Right atrium auricular region (tissue), 2 donors: ENCODE data around the gene CIB4. TPM values are rescaled to one million over a fixed set of nuclear protein-coding genes. Genes with fewer than 3 reads are reported as not detected.

ENCODE experiments used
- DNase-seq: peaks from one replicate; pipeline ENCODE4 v3.0.0-alpha.2; 2019; ENCODE audit warnings: low spot score
- H3K27ac ChIP-seq, 2 donors: fragments of 200-600 bp; sonication (generic); 1 replicate in 1 of 2; 2 replicates in 1 of 2; pipeline ENCODE4 v1.5.1; 2016 to 2019
- H3K27me3 ChIP-seq, 2 donors: fragments of 200-600 bp; sonication (generic); one replicate each; pipeline versions ENCODE4 v1.5.1 to v1.6.0; 2017 to 2019
- H3K36me3 ChIP-seq: fragments of 200-600 bp; sonication (generic); one replicate; pipeline ENCODE4 v1.5.1; 2016
- H3K4me1 ChIP-seq, 2 donors: fragments of 200-600 bp; sonication (generic); one replicate each; pipeline versions ENCODE4 v1.5.1 to v1.6.0; 2017 to 2019
- H3K4me3 ChIP-seq, 2 donors: fragments of 200-600 bp; sonication (generic); 1 replicate in 1 of 2; 2 replicates in 1 of 2; pipeline ENCODE4 v1.5.1; 2017 to 2019; ENCODE audit warnings: mild to moderate bottlenecking in 1 of 2, moderate library complexity in 1 of 2
- H3K9me3 ChIP-seq, 2 donors: fragments of 200-600 bp; sonication (generic); one replicate each; pipeline ENCODE4 v1.5.1; 2019
- total RNA-seq, 2 donors: library from RNA; depleted of rRNA; stranded (reverse); fragments of >200 nt; gene quantifications; one replicate each; pipeline ENCODE4 v1.1.0, GENCODE V29; 2016
- TF ChIP-seq, protein P1 (sequence below), 2 donors: fragments of 200-600 bp; sonication (generic); IDR thresholded peaks; one replicate each; pipeline ENCODE4 v1.5.1; 2019; ENCODE audit warnings: antibody characterized with exemption in 2 of 2

Gene CIB4
- total RNA-seq, 2 donors from 2014 or later, result not detected

DNA sequence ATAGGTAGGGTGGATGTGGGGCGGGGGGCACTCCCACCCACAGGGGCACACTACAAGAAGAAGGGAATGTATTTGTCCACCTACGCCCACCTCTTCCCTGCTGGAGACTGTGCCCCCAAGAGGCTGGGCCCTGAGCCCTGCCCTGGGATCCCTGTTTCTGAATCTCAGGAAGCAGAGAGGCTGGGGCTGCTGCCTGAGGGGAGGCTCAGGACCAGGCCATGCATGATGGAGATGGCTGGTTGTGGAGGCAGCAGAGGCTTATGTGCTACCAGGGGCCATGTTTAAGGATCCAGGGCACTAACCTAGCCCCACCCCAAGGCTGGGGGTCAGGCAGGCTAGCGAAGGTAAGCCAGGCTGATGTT, 82.1 kb downstream of the CIB4 start:
- Histone ChIP-seq H3K4me3 (no peak overlapping the region), H3K9me3 (no peaks in the 10 kb centered on the region), H3K27ac (no peak overlapping the region), H3K27me3 (no peaks in the 10 kb centered on the region), H3K4me1 (peaks cover 0 to 15% of the 10 kb centered on the region in 2 donors), H3K36me3 (no peaks in the 10 kb centered on the region)
- no peak for DNase-seq
- TF ChIP-seq, protein P1, sequence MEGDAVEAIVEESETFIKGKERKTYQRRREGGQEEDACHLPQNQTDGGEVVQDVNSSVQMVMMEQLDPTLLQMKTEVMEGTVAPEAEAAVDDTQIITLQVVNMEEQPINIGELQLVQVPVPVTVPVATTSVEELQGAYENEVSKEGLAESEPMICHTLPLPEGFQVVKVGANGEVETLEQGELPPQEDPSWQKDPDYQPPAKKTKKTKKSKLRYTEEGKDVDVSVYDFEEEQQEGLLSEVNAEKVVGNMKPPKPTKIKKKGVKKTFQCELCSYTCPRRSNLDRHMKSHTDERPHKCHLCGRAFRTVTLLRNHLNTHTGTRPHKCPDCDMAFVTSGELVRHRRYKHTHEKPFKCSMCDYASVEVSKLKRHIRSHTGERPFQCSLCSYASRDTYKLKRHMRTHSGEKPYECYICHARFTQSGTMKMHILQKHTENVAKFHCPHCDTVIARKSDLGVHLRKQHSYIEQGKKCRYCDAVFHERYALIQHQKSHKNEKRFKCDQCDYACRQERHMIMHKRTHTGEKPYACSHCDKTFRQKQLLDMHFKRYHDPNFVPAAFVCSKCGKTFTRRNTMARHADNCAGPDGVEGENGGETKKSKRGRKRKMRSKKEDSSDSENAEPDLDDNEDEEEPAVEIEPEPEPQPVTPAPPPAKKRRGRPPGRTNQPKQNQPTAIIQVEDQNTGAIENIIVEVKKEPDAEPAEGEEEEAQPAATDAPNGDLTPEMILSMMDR (IDR thresholded peaks at IDR 0.05), result no peak

DNA sequence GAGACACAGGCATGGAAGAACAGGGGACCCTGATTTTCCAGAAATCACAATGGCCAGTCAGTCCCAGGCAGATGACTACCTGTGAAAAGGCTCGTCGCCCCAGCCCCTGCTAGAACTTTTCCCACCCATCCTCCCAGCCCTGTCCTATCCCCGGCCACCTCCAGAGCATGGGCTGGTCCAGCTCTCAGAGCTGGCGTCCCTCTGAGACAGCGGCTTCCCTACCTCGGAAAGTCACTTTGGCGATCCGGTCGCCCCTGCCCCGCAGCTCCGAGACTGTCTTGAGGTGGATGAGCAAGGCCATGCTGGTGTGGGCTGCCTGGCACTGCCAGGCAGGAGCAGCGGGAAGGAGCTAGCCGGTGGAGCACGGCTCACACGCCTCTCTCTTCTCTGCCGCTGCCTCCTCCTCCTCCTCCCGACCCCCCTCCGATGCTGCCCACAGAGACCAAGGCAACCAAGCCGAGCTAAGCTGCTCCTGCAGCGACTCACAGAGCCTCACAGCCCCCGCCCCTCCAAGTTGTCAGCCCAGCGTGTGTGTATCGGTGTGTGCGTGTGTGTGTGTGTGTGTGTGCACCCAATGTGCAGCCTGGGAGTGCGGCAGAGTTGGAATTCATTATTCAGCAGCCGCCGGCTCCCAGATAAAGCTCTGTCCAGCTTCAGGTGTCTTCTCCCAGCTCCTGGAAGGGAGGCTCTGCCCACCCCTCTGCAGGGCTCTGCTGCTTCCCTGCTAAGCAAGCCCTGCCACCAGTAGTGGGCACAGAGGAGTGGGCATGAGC, 82.7 kb downstream of the CIB4 start:
- no peak for DNase-seq
- Histone ChIP-seq H3K27me3 (no peaks in the 10 kb centered on the region), H3K4me1 (peaks cover 0 to 15% of the 10 kb centered on the region in 2 donors), H3K9me3 (no peaks in the 10 kb centered on the region), H3K36me3 (no peaks in the 10 kb centered on the region), H3K4me3 (no peak overlapping the region), H3K27ac (no peak overlapping the region)
- TF ChIP-seq, protein P1 (IDR thresholded peaks at IDR 0.05), result no peak

DNA sequence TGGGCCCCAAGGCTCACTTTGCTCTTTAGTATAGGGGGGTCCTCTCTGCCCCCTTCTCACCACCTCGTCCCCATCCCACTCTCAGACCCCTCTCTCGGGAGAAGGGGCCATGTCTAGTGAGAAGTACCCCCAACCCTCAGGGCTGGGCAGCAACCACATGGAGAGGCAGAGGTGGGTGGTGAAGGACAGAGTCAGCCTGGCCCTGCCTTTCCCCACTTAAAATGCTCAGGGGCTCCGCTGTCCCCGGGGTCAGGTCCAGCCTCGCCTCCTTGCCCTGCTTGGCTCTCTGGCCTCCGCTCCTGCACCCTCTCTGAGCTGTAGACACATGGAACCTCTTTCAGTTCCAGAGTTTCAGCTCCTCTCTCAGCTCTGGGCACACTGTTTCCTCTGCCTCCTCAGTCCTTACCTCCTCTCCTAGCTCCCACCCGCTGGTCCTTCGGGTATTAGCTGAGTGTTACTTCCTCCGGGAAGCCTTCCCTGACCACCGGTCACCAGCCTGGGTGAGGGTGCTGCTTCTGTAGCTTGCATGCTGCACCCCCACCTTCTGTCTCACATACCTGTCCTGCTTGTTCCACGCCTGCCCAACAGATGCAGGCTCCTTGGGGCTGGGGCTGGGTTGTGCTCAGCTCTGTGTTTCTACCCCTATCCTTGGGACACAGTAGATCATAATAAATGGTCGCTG, 83.8 kb downstream of the CIB4 start:
- Histone ChIP-seq H3K4me3 (no peak overlapping the region), H3K4me1 (peaks cover 0 to 6% of the 10 kb centered on the region in 2 donors), H3K9me3 (no peaks in the 10 kb centered on the region), H3K36me3 (no peaks in the 10 kb centered on the region), H3K27me3 (no peaks in the 10 kb centered on the region), H3K27ac (no peak overlapping the region)
- no peak for DNase-seq
- TF ChIP-seq, protein P1 (IDR thresholded peaks at IDR 0.05), result no peak

DNA sequence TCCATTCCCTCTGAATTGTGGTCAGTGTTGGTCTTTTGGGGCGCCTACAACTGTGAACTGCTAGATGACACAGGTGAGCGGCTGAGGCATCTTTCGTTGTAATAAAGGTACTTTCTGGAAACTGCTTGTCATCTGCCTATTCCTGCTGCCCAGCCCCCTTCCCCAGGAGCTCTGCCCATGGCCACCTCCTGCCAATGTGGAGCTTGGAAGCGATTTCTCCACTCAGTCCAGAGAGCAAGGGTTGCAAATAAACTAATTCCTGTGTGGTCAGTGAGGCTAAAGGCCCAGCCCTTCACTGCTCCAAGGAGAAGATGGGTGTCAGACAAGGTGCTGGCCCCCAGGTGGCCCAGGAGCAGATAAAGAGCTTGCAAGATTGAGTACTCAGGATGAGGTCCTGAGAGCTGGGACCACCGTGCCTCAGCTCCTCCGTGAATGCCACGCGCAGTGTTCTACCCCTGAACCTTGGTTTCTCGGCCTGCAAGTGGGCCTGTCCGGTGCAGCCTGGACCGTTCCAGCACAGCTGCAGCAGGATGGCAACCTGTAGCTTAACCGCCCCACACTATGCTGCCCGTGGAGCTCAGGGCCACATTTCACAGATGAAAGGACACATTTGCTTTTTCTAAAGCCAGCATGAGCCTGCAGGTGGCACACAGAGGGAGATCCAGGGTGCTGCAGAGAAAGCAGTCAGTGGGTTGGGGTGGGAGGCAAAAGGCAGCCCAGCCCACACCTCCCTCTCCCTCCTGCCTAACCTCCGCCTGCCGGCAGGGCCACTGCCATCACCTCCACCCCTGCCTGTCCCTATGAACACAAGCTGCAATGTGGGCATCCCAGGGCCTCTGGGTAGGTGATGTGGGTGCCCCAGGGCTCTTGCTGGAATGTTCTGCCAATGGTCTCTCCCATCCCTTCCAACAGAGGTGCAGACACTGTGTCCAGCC, 84.6 kb downstream of the CIB4 start:
- TF ChIP-seq, protein P1 (IDR thresholded peaks at IDR 0.05), result no peak
- Histone ChIP-seq H3K27ac (no peak overlapping the region), H3K27me3 (no peaks in the 10 kb centered on the region), H3K4me3 (no peak overlapping the region), H3K36me3 (no peaks in the 10 kb centered on the region), H3K4me1 (no peaks in the 10 kb centered on the region), H3K9me3 (no peaks in the 10 kb centered on the region)
- no peak for DNase-seq

DNA sequence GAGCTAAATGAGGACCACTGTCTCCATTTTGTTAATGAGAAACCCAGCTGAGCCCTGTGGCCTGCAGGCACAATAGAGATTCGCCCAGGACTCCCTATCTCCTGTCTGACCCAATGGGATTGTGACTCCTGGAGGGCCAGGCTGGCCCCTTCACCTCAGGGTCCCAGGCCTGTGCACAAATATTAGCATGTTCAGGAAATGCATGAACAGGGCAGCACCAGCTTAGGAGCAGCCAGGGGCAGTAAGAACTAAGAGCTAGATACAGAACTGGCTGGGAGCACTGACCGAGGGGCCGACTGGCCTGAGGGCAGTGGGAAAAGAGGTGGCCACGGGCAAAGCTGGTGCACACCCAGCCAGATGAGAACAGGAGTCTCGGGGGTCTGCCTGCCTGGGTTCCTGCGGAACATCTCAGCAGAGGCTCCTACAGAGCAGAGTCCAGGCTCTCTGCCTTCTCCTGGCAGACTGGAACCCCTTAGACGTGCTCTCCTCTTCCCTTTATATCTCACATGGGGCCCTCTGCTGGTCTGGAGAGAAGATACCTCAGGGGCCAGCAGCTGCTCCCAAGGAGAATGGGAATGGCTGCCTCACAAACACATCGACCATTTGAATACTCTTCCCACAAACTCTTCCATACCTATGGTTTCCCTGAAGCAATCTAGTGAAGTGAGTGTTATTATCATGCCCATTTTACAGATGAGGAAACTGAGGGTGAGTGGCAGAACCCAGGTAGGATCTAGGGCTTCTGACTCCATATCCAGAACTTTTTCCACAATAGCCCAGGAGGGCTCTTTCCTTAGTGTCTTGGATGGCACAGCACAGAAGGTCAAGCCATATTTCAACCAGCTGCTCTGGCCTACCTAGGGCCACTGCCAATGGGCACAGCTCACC, 85.7 kb downstream of the CIB4 start:
- H3K27me3 ChIP-seq, result no peaks in the 10 kb centered on the region
- H3K4me3 ChIP-seq, result no peak overlapping the region
- H3K36me3 ChIP-seq, result no peaks in the 10 kb centered on the region
- TF ChIP-seq, protein P1 (IDR thresholded peaks at IDR 0.05), result no peak
- no peak for DNase-seq
- H3K9me3 ChIP-seq, result no peaks in the 10 kb centered on the region
- H3K4me1 ChIP-seq, result no peaks in the 10 kb centered on the region
- no peak overlapping the region for H3K27ac ChIP-seq
